Heart left ventricle (tissue), 13 donors: Measurements from ENCODE around the gene WSCD2.

Experiments used
- POLR2A ChIP-seq, 2 donors: fragments of 450-650 bp; IDR thresholded peaks; one replicate each; pipeline ENCODE4 v1.6.1; 2017; ENCODE audit warnings: antibody characterized with exemption in 2 of 2, mild to moderate bottlenecking in 2 of 2, moderate library complexity in 2 of 2
- TF ChIP-seq, protein P1 (sequence below), 12 donors: fragments of 200-600 bp; sonication (generic) in 4 of 12; IDR thresholded peaks; one replicate each; pipeline versions ENCODE4 v1.5.0 to v1.8.0; 2018 to 2022; ENCODE audit warnings: antibody characterized with exemption in 12 of 12, mild to moderate bottlenecking in 5 of 12
- donor health status: ischemic (EF 13 %, LVEDD 7.1; RV severe dilation, severe dysfunction).
- donor health status: DM: no; HTN: yes; CAD: no.
- donor health status: DM: no; HTN: no; CAD: no.
- donor health status: ischemic (EF 25% LVEDD 6.9; RV normal size, moderate dysfunction).
- donor health status: ischemic (EF 25% LVEDD 5.7; RV mildly dilated, moderate dysfunction).
- donor health status: ischemic (EF 35%, LVEDD 5.7; RV mildly dilated, moderate dysfunction).
- donor health status: nonischemic (EF 11% LVEDD 7.7; RV severe dilation, severe dysfunction).
- donor health status: DM: yes; HTN: yes; CAD: no.
- donor health status: PGD.
- donor health status: ischemic (EF 29% LVEDD 5.4; RV normal size, mild dysfunction).
- donor health status: nonischemic (EF 23%, LVEDD 6.1; RV moderate dilation, normal function).

DNA sequence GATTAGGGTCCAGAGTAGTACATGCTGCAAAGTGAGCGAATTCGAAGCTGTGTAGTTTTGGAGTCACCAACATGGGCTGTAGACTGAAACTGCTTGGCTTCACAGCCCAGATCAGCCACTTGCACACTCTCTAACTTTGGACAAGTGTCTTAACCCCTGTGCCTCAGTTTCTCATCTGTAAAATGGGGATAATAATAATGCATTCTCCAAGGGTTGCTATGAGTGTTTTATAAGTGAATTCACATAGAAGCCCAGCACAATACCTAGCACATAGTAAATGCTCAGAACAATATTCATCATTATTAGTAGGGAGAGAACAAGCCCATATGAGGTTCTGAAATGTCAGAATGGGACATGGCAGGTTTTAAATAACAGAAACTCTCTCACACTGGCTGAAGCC, 10.4 kb downstream of the WSCD2 start:
- TF ChIP-seq, protein P1, sequence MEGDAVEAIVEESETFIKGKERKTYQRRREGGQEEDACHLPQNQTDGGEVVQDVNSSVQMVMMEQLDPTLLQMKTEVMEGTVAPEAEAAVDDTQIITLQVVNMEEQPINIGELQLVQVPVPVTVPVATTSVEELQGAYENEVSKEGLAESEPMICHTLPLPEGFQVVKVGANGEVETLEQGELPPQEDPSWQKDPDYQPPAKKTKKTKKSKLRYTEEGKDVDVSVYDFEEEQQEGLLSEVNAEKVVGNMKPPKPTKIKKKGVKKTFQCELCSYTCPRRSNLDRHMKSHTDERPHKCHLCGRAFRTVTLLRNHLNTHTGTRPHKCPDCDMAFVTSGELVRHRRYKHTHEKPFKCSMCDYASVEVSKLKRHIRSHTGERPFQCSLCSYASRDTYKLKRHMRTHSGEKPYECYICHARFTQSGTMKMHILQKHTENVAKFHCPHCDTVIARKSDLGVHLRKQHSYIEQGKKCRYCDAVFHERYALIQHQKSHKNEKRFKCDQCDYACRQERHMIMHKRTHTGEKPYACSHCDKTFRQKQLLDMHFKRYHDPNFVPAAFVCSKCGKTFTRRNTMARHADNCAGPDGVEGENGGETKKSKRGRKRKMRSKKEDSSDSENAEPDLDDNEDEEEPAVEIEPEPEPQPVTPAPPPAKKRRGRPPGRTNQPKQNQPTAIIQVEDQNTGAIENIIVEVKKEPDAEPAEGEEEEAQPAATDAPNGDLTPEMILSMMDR (IDR thresholded peaks at IDR 0.05) = no peak
- TF ChIP-seq POLR2A (IDR thresholded peaks at IDR 0.05) = no peak
